Myocyte (in vitro differentiated cells): ENCODE measurements around the gene PCDHA3. TPM values are rescaled to one million over a fixed set of nuclear protein-coding genes. Genes with fewer than 3 reads are reported as not detected.
"Not testable (repeated sequence)": the region's sequence is repeated elsewhere in the genome, so short reads cannot be mapped to it uniquely, and the experiment has no call there.

Experiments used
- DNase-seq: peaks from one replicate; pipeline ENCODE4 v3.0.0-alpha.2; 2012; ENCODE audit warnings: low read depth
- total RNA-seq: library from RNA; depleted of rRNA; stranded (reverse); fragments of >200 nt; gene quantifications from 2 replicates; pipeline ENCODE4 v1.2.3, GENCODE V29; 2014

The PCDHA3 gene
- total RNA-seq, 1 donor from 2014 or later = 0.16 TPM

GRCh38 chr5:140808889-140809291 is 8.0 kb downstream of the PCDHA3 start:
- DNase-seq = no peak

- peak; percentile 16 for DNase-seq
Observed at GRCh38 chr5:140821375-140822280, 20.8 kb downstream of the PCDHA3 start, which contains the start of gene PCDHA5. PCDHA5 (plus strand) TSS chr5:140821613.

GRCh38 chr5:140822281-140822629 is 21.4 kb downstream of the PCDHA3 start:
- DNase-seq = no peak

DNA sequence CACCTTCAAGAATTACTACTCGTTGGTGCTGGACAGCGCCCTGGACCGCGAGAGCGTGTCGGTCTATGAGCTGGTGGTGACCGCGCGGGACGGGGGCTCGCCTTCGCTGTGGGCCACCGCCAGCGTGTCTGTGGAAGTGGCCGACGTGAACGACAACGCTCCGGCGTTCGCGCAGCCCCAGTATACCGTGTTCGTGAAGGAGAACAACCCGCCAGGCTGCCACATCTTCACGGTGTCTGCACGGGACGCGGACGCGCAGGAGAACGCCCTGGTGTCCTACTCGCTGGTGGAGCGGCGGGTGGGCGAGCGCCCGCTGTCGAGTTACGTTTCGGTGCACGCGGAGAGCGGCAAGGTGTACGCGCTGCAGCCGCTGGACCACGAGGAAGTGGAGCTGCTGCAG is 22.1 kb downstream of the PCDHA3 start:
- DNase-seq = not testable (repeated sequence)

DNA sequence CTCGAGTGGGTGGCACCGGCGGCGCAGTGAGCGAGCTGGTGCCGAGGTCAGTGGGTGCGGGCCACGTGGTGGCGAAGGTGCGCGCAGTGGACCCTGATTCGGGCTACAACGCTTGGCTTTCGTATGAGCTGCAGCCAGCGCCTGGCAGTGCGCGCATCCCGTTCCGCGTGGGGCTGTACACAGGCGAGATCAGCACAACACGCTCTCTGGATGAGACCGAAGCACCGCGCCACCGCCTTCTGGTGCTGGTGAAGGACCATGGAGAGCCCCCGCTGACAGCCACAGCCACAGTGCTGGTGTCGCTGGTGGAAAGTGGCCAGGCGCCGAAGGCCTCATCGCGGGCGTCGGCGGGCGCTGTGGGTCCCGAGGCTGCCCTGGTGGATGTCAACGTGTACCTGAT is 22.6 kb downstream of the PCDHA3 start:
- DNase-seq = no peak

- DNase-seq = no peak
Observed at GRCh38 chr5:140827704-140828361, 27.0 kb downstream of the PCDHA3 start, which contains the start of gene PCDHA6. PCDHA6 (plus strand) TSS chr5:140827960; CDS start chr5:140828092, 132 bp downstream.

- no peak for DNase-seq
Observed at GRCh38 chr5:140828362-140828737, 27.5 kb downstream of the PCDHA3 start.

- not testable (repeated sequence) for DNase-seq
Observed at GRCh38 chr5:140829511-140830501, 28.9 kb downstream of the PCDHA3 start.

- DNase-seq = peak; percentile 20
Observed at GRCh38 chr5:140833993-140834392, 33.1 kb downstream of the PCDHA3 start, which contains the start of gene PCDHA7. PCDHA7 (plus strand) TSS chr5:140834269; CDS start chr5:140834384, 115 bp downstream.

DNA sequence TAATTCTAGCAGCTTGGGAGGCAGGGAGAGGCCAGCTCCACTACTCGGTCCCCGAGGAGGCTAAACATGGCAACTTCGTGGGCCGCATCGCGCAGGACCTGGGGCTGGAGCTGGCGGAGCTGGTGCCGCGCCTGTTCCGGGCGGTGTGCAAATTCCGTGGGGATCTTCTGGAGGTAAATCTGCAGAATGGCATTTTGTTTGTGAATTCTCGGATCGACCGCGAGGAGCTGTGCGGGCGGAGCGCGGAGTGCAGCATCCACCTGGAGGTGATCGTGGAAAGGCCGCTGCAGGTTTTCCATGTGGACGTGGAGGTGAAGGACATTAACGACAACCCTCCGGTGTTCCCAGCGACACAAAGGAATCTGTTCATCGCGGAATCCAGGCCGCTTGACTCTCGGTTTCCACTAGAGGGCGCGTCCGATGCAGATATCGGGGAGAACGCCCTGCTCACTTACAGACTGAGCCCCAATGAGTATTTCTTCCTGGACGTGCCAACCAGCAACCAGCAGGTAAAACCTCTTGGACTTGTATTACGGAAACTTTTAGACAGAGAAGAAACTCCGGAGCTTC is 33.7 kb downstream of the PCDHA3 start:
- DNase-seq = not testable (repeated sequence)

GRCh38 chr5:140835622-140836510 is 35.0 kb downstream of the PCDHA3 start:
- DNase-seq = no peak

- no peak for DNase-seq
Observed at GRCh38 chr5:140840978-140841962, 40.4 kb downstream of the PCDHA3 start, which contains the start of gene PCDHA8. PCDHA8 (plus strand) TSS chr5:140841187; CDS start chr5:140841322, 135 bp downstream.

DNA sequence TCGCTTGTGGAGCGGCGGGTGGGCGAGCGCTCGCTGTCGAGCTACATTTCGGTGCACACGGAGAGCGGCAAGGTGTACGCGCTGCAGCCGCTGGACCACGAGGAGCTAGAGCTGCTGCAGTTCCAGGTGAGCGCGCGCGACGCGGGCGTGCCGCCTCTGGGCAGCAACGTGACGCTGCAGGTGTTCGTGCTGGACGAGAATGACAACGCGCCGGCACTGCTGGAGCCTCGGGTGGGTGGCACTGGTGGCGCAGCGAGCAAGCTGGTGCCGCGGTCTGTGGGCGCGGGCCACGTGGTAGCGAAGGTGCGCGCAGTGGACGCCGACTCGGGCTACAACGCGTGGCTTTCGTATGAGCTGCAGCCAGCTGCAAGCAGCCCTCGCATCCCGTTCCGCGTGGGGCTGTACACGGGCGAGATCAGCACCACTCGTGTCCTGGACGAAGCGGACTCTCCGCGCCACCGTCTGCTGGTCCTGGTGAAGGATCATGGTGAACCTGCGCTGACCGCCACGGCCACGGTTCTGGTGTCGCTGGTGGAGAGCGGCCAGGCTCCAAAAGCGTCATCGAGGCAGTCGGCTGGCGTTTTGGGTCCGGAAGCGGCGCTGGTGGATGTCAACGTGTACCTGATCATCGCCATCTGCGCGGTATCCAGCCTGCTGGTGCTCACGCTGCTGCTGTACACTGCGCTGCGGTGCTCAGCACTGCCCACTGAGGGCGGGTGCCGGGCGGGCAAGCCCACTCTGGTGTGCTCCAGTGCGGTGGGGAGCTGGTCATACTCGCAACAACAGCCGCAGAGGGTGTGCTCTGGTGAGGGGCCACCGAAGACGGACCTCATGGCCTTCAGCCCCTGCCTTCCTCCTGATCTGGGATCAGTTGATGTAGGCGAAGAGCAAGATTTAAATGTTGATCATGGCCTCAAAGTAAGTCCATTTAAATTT is 42.2 kb downstream of the PCDHA3 start:
- no peak for DNase-seq

DNA sequence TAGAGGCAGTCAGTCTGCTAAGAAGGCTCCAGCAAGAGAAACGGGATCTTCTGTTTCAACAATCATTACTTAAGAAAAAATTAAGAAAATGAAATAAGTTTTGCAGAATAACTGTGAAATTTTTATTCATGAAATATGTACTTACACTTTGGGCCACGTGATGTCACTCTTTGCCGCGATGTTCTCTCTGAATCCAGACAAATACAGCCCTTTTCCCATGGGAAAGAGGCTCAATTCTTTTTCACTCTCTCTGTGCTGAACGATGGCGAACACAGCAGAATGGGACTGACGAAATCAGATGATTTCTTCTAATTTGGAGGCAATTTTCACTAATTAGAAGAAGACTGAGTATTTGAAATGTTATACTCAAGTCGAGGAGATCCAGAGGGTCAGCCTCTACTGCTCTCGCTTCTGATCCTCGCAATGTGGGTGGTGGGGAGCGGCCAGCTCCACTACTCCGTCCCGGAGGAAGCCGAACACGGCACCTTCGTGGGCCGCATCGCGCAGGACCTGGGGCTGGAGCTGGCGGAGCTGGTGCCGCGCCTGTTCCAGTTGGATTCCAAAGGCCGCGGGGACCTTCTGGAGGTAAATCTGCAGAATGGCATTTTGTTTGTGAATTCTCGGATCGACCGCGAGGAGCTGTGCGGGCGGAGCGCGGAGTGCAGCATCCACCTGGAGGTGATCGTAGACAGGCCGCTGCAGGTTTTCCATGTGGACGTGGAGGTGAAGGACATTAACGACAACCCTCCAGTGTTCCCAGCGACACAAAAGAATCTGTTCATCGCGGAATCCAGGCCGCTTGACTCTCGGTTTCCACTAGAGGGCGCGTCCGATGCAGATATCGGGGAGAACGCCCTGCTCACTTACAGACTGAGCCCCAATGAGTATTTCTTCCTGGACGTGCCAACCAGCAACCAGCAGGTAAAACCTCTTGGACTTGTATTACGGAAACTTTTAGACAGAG is 47.6 kb downstream of the PCDHA3 start, which contains the start of gene PCDHA9:
Gene PCDHA9 (plus strand): TSS at position 244 of the 964 bp plus-strand sequence. CDS start 114 bp downstream, at position 358.
- DNase-seq = peak; percentile 14

GRCh38 chr5:140849831-140850634 is 49.2 kb downstream of the PCDHA3 start:
- DNase-seq = not testable (repeated sequence)
